ENCODE data around the gene OCSTAMP. TPM values are rescaled to one million over a fixed set of nuclear protein-coding genes. Genes with fewer than 3 reads are reported as not detected.

The OCSTAMP gene
- total RNA-seq, 1 donor from 2014 or later: not detected

DNA sequence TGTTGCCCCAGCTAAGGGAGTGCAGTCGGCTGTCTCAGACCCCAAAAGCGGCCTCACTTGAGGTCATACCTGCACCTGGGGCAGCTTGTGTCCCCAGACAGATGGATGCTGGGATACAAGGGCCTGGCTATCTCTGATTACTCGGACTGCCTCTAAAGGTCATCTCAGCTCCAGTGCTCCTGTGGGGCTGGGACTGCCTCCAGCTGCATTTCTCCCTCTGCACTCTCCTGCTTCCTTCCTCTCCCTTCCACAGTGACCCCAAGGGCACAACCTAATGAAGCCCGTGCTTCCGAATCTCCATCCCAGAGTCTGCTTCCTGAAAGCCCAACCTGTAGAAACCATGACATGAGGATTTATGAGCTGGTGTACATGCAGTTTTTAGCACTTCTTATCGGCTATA, 22.8 kb upstream of the OCSTAMP start:
- DNase-seq: peak; percentile 24

- DNase-seq: no peak
These were observed 22.3 kb upstream of the OCSTAMP start for GRCh38 chr20:46572790-46573189.

GRCh38 chr20:46572153-46572552, 21.7 kb upstream of the OCSTAMP start:
- DNase-seq: peak; percentile 19

GRCh38 chr20:46571418-46571817, 21.0 kb upstream of the OCSTAMP start:
- no peak for DNase-seq

- DNase-seq: no peak
These were observed 20.5 kb upstream of the OCSTAMP start for GRCh38 chr20:46570956-46571355.

DNA sequence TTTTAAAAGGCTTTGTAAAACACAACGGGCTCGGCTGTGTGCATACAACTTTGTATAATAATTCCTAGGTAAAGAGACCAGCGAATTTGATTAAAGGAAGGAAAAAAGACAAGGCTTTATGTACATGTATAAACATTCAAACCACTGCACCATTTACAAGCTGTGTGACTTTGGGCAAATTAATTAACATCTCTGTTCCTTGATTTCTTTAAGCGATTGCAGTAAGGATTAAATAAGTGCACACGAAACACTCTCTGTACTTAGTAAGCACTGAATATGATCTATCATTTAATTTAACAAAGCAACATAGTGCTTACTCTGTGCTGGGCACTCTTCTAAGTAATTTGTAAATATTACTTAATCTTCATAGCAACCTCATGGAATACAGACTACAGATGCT, 19.5 kb upstream of the OCSTAMP start:
- no peak for DNase-seq

- peak; percentile 77 for DNase-seq
These were observed 18.2 kb upstream of the OCSTAMP start for GRCh38 chr20:46568570-46569129.

GRCh38 chr20:46566125-46566524, 15.7 kb upstream of the OCSTAMP start:
- no peak for DNase-seq

DNA sequence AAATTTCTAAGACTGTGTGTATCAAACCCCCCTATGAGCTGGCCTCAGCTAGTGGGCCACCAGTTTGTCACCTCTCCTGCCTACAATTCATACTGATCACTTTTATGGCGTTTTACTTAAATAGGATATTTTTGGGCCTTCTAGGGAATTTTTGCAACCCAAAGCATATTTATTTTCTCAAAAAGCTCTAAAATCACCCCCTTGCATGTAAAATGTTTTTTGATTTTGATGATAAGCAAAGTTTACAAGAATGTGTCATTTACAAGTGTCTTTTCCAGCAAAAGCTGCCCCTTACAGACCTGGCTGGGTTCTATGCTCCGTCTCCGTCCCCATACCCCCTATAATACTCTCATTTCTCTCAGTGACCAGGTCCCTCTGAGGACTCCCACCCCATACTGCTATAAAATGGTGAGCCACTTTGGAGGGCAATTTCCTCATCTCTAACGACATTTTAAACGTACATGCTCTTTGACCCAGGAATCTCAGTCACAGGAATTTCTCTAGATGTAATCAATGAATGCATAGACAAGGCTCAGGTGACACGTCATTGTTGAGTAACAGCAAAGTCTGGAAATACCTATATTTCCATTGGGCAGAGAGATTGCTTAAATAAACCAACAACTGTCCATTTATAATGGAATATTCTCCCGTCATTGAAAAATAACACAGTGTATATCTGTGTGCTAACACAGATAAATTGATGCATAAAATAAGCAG, 13.9 kb upstream of the OCSTAMP start:
- no peak for DNase-seq

- DNase-seq: no peak
These were observed 13.4 kb upstream of the OCSTAMP start for GRCh38 chr20:46563860-46564221.

GRCh38 chr20:46563170-46563859, 12.9 kb upstream of the OCSTAMP start:
- DNase-seq: peak; percentile 5

GRCh38 chr20:46562373-46563169, 12.1 kb upstream of the OCSTAMP start:
- peak; percentile 82 for DNase-seq

GRCh38 chr20:46562009-46562372, 11.5 kb upstream of the OCSTAMP start:
- DNase-seq: no peak

DNA sequence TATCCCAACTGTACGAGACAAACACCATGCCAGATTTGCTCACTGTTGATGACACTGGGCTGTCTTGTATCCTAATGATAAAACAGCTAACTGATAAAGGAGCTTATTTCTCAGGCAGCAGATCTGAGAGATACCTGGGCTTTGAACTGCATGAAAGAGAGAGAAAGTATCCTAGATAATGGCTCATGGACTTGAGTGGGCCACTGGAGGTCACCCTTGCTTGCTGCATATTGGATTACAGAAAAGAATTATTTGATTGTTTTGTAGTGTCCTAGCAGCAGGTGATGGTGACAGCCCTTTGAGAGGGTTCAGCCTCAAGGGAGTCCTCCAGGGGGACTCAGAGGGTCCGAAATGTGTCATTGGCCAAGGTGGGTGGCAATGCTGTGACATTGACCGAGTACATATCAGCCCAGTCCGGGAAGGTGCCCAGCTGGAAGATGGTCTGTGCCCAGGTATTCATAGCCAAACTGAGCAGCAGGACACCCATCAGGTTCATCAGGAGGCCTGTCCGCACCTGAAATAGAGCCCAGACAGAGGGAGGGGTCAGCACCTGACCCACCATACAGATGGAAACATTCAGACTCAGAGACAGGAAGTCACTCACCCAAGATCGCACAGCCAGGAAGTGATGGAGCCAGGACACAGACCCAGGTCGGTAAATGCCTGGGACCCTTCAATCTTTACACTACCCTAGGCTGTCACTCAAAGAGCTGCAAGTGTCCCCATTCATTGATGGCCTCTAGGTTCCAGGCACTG, 9.4 kb upstream of the OCSTAMP start:
- no peak for DNase-seq

GRCh38 chr20:46559001-46559400, 8.5 kb upstream of the OCSTAMP start:
- no peak for DNase-seq

- DNase-seq: peak; percentile 96
These were observed 8.1 kb upstream of the OCSTAMP start for GRCh38 chr20:46558511-46558959.

DNA sequence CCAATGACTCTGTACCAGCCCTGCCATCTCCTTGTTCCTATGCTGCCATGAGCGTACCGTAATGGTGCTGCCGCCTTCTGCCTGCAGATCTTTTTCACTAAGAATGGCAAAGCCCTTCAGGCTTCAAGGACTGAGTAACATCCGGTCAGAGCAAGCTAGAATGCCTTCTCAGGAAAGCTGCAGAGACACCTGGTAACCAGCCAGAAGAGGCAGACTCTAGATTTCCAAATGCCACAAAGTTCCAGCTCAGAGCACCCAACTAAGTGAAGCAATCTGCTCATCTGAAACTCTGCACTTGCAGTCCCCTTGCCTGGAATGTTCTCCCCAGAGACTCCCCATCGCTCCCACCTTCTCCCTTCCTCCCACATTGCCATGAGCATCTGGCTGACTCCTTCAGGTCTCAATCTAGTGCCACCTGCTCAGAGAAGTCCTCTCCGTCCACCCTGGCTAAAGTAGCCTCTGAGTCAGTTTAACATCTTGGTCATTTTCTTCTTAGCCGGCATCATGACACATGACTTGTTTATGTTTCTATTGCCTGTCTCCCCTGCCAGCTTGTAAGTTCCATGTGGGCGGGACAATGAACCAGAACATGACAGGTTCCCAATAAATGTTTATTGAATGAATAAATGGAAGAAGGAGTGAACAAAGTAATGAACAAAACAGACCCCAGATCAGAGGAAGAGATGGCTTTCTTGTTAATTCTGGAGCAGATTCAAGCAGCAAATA, 6.9 kb upstream of the OCSTAMP start:
- peak; percentile 61 for DNase-seq

DNA sequence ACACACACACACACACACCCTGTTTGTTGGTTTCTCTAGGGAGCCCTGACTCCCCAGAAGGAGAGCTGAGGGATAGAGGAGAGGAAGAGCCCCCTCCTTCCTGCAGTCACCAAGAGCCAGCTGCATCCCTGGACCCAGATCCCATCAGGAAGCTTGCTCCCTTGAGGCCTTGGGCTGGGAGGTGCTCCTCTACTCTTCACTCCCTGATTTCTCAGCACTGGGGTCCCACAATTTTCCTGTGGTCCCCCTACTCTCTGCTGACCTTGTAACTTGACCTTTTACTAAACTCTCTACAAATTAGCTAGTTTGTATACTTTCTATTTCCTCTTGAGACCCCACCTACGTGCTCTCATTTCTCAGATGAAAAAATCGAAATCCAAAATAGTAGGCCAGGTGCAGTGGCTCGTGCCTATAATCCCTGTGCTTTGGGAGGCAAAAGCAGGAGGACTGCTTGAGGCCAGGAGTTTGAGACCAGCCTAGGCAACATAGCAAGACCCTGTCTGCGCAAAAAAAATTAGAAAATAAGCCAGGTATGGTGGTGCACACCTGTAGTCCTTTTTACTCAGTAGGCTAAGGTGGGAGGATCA, 5.0 kb upstream of the OCSTAMP start:
- DNase-seq: no peak

DNA sequence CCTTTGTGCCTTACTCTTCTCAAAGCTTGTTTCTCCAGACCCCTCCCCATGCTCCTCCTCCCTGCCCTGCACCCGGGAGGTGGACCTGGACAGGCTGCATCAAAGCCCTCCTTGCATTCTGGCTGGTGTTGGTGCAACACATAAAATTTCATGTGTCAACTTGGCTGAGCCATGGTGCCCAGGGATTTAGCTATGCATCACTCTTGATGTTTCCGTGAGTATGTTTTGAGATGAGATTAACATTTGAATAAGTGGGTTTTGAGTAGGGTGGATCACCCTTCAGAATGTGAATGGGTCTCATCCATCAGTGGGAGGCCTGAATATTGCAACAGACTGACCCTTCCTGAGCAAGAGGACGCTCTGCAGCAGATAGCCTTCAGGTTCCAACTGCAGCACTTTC, 4.4 kb upstream of the OCSTAMP start:
- no peak for DNase-seq

DNA sequence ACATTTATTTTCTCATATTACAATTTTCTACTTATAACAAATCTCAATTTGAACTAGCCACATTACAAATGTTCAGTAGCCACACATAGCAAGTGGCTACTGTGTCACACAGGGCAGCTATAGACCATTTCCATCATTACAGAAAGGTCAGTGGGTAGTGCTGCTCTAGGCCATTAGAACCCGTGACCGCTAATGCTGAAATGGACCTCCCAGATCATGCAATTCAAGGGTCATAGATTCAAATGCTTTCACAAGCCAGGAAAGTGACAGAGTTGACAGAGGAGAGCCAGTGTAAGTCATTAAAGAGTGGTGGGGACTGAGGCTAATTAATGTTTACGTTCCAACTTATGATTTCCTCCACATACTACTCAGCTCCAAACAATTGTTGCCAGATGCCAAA, 3.5 kb upstream of the OCSTAMP start:
- DNase-seq: no peak

Measured in dermis blood vessel endothelial cell (primary cell).